SK-N-SH (cell line): ENCODE data around the gene GCDH. TPM values are rescaled to one million over a fixed set of nuclear protein-coding genes. Genes with fewer than 3 reads are reported as not detected.

Source experiments
- CTCF ChIA-PET: fragments of 300-600, 350-600 bp; formaldehyde crosslinking; extraction: SDS; loops from one replicate; lab custom pipeline; 2021; lab: Yijun Ruan, JAX
- POLR2A ChIA-PET: fragments of 350-600 bp; sonication (Branson Sonifier 250); formaldehyde crosslinking; extraction: SDS; loops from one replicate; lab custom pipeline; 2020; ENCODE audit warnings: antibody characterized with exemption, inconsistent platforms; lab: Yijun Ruan, JAX
- DNase-seq: peaks from one replicate; pipeline ENCODE4 v3.0.0; 2012
- H2AFZ ChIP-seq: fragments of 200-600 bp; sonication (generic); 2 replicates; pipeline ENCODE4 v1.8.1; 2016; ENCODE audit warnings: antibody characterized with exemption, mild to moderate bottlenecking, low read depth
- H3F3A ChIP-seq: fragments of 200-600 bp; sonication (generic); replicated peaks from 2 replicates; pipeline ENCODE3; 2016; ENCODE audit warnings: antibody characterized with exemption, mild to moderate bottlenecking; ENCODE audit not compliant: insufficient read depth
- H3K27ac ChIP-seq, 2 experiments: fragments of 200-500 bp in 1 of 2; fragments of 200-600 bp in 1 of 2; sonication (Bioruptor generic) in 1 of 2; sonication (generic), shearing (Covaris generic) in 1 of 2; 2 replicates each; pipeline versions ENCODE4 v1.5.1 to v1.6.1; 2014 to 2016; ENCODE audit warnings: low read depth in 2 of 2, inconsistent platforms in 1 of 2, low read length in 1 of 2, mild to moderate bottlenecking in 1 of 2, mixed read lengths in 1 of 2
- H3K27me3 ChIP-seq: fragments of 200-600 bp; sonication (generic), shearing (Covaris generic); 2 replicates; pipeline ENCODE4 v1.6.1; 2016; ENCODE audit warnings: mixed run types; ENCODE audit not compliant: insufficient read depth
- H3K36me3 ChIP-seq, 2 experiments: fragments of 200-500 bp in 1 of 2; fragments of 200-600 bp in 1 of 2; sonication (Bioruptor generic) in 1 of 2; sonication (generic) in 1 of 2; replicated peaks in 1 of 2; 2 replicates each; pipeline versions ENCODE3 to v1.5.1; 2014 to 2016; ENCODE audit warnings: low read length in 1 of 2, mild to moderate bottlenecking in 1 of 2; ENCODE audit not compliant: insufficient read depth in 2 of 2, control insufficient read depth in 1 of 2
- H3K4me1 ChIP-seq, 2 experiments: fragments of 200-500 bp in 1 of 2; fragments of 200-600 bp in 1 of 2; sonication (Bioruptor generic) in 1 of 2; sonication (generic), shearing (Covaris generic) in 1 of 2; 2 replicates each; pipeline versions ENCODE4 v1.5.1 to v1.6.1; 2014 to 2016; ENCODE audit warnings: low read depth in 1 of 2, low read length in 1 of 2, mixed run types in 1 of 2; ENCODE audit not compliant: insufficient read depth in 2 of 2, control insufficient read depth in 1 of 2
- H3K4me2 ChIP-seq: fragments of 200-600 bp; sonication (generic), shearing (Covaris generic); 2 replicates; pipeline ENCODE4 v1.6.1; 2017; ENCODE audit warnings: mixed run types
- H3K4me3 ChIP-seq, 2 experiments: fragments of 200-500 bp in 1 of 2; fragments of 200-600 bp in 1 of 2; sonication (Bioruptor generic) in 1 of 2; sonication (generic), shearing (Covaris generic) in 1 of 2; 2 replicates each; pipeline versions ENCODE4 v1.5.1 to v1.8.1; 2014 to 2016; ENCODE audit warnings: low read depth in 2 of 2, inconsistent platforms in 1 of 2, low read length in 1 of 2, mild to moderate bottlenecking in 1 of 2, mixed read lengths in 1 of 2, moderate library complexity in 1 of 2
- H3K79me2 ChIP-seq: fragments of 200-600 bp; sonication (generic); 2 replicates; pipeline ENCODE4 v1.8.1; 2017; ENCODE audit warnings: mild to moderate bottlenecking; ENCODE audit not compliant: insufficient read depth
- H3K9ac ChIP-seq: fragments of 200-600 bp; sonication (generic); 2 replicates; pipeline ENCODE4 v1.6.1; 2017; ENCODE audit warnings: mixed run types
- H3K9me2 ChIP-seq: fragments of 200-600 bp; sonication (generic); 2 replicates; pipeline ENCODE4 v1.6.1; 2017; ENCODE audit warnings: mixed run types
- H3K9me3 ChIP-seq: fragments of 200-600 bp; sonication (generic); 2 replicates; pipeline ENCODE4 v1.6.1; 2017; ENCODE audit warnings: mixed run types, mild to moderate bottlenecking, moderate library complexity
- H4K20me1 ChIP-seq: fragments of 200-600 bp; sonication (generic); 2 replicates; pipeline ENCODE4 v1.6.1; 2017; ENCODE audit warnings: mild to moderate bottlenecking, mixed run types; ENCODE audit not compliant: insufficient read depth
- CHD2 ChIP-seq: fragments of 150-350 bp; IDR thresholded peaks from 2 replicates; pipeline ENCODE4 v1.6.1; 2018; ENCODE audit warnings: low read length; ENCODE audit not compliant: partially characterized antibody
- ELF1 ChIP-seq: IDR thresholded peaks from 2 replicates; pipeline ENCODE4 v1.4.0; 2012
- EZH2phosphoT487 ChIP-seq: fragments of 200-600 bp; sonication (generic); IDR thresholded peaks from 2 replicates; pipeline ENCODE4 v1.6.1; 2017; ENCODE audit warnings: low read depth, mixed run types, mild to moderate bottlenecking, antibody characterized with exemption, moderate library complexity, borderline replicate concordance
- FOXJ3 ChIP-seq: sonication (generic); formaldehyde crosslinking; IDR thresholded peaks from 2 replicates; pipeline ENCODE4 v1.5.1; 2020; ENCODE audit warnings: mild to moderate bottlenecking, missing genetic modification reagents
- MEF2A ChIP-seq: IDR thresholded peaks from 2 replicates; pipeline ENCODE4 v1.4.0; 2012; ENCODE audit warnings: low read depth, borderline replicate concordance
- RAD21 ChIP-seq: IDR thresholded peaks from 2 replicates; pipeline ENCODE4 v1.6.1; 2012; ENCODE audit warnings: mild to moderate bottlenecking, low read length
- REST ChIP-seq: IDR thresholded peaks from 2 replicates; pipeline ENCODE4 v1.6.1; 2012; ENCODE audit warnings: mild to moderate bottlenecking, low read depth, low read length, moderate library complexity
- RFX5 ChIP-seq: IDR thresholded peaks from 2 replicates; pipeline ENCODE4 v1.6.1; 2012; ENCODE audit warnings: mild to moderate bottlenecking, improper control_type of control experiment, low read length
- RXRA ChIP-seq: IDR thresholded peaks from 2 replicates; pipeline ENCODE4 v1.4.0; 2012; ENCODE audit warnings: low read depth, mild to moderate bottlenecking, borderline replicate concordance
- SMC3 ChIP-seq: IDR thresholded peaks from 2 replicates; pipeline ENCODE4 v1.6.1; 2012; ENCODE audit warnings: low read depth, low read length, improper control_type of control experiment
- TAF1 ChIP-seq: IDR thresholded peaks from 2 replicates; pipeline ENCODE4 v1.6.1; 2012; ENCODE audit warnings: low read depth, mild to moderate bottlenecking, low read length, moderate library complexity, borderline replicate concordance
- USF1 ChIP-seq: IDR thresholded peaks from 2 replicates; pipeline ENCODE4 v1.4.0; 2012; ENCODE audit warnings: low read depth, borderline replicate concordance
- USF2 ChIP-seq: fragments of 150-350 bp; IDR thresholded peaks from 2 replicates; pipeline ENCODE4 v1.6.1; 2017; ENCODE audit warnings: antibody characterized with exemption, low read length, low read depth, borderline replicate concordance
- YY1 ChIP-seq: IDR thresholded peaks from 2 replicates; pipeline ENCODE4 v1.4.0; 2012; ENCODE audit warnings: low read depth, mild to moderate bottlenecking
- WGBS: methylation state at CpG from one replicate; pipeline ENCODE4 v1.1.6; 2017; ENCODE audit warnings: low lambda C conversion rate; 5-methylcytosine and 5-hydroxymethylcytosine counted together
- polyA plus RNA-seq, 3 experiments: library from polyadenylated mRNA; depleted of rRNA; stranded (reverse); fragments of >200 nt; gene quantifications; 2 replicates each; pipeline ENCODE4 v1.2.3, GENCODE V29; 2012

GCDH gene
- polyA plus RNA-seq, 1 of the 3 experiments (the other 2 are of a cell fraction): 29.4 TPM

- no peaks in the 10 kb centered on the region for H3K9me3 ChIP-seq
- no peaks in the 10 kb centered on the region for H3K9me2 ChIP-seq
- peaks cover 14% of the 10 kb centered on the region for H3F3A ChIP-seq
- peaks cover 16% of the 10 kb centered on the region for H4K20me1 ChIP-seq
- WGBS: 98% methylated on average over 10 of the region's 10 CpGs
- peaks cover 49% of the 10 kb centered on the region for H3K79me2 ChIP-seq
- no peak for DNase-seq
- POLR2A ChIA-PET: interaction anchor here (0.6 kb wide), 1 partner anchor 53 kb away, joined by 4 read pairs; no protein-coding TSS in a partner anchor
- no peak overlapping the region for H3K9ac ChIP-seq
- no peak overlapping the region for H2AFZ ChIP-seq
- H3K4me1 ChIP-seq: peaks cover 11 to 23% of the 10 kb centered on the region in 2 experiments; a peak in 3 of 4 replicates
- peaks cover 14 to 15% of the 10 kb centered on the region in 2 experiments for H3K36me3 ChIP-seq
- no peak overlapping the region for H3K4me3 ChIP-seq
- H3K27ac ChIP-seq: no peak overlapping the region
- no peak overlapping the region for H3K4me2 ChIP-seq
- TF ChIP-seq YY1: no peak
- CTCF ChIA-PET: interaction anchor here (2.0 kb wide), 1 partner anchor 31 kb away, joined by 9 read pairs; no protein-coding TSS in a partner anchor
- no peaks in the 10 kb centered on the region for H3K27me3 ChIP-seq
Measured at GRCh38 chr19:12935071-12935470, 44.1 kb downstream of the GCDH start.

GRCh38 chr19:12936582-12936981 lies 45.6 kb downstream of the GCDH start:
- WGBS: 91% methylated on average over 7 of the region's 7 CpGs
- peaks cover 19 to 33% of the 10 kb centered on the region in 2 experiments; a peak in 3 of 4 replicates for H3K4me1 ChIP-seq
- POLR2A ChIA-PET: interaction anchor here (1.8 to 3.3 kb wide), 3 partner anchors 17 to 46 kb away, joined by 8 to 16 read pairs (median 12); partner anchors contain the start of genes GCDH and SYCE2
- no peak overlapping the region for H3K9ac ChIP-seq
- CTCF ChIA-PET: no interaction called here
- no peak overlapping the region for H3K27ac ChIP-seq
- H3K9me3 ChIP-seq: no peaks in the 10 kb centered on the region
- DNase-seq: no peak
- H3K79me2 ChIP-seq: peaks cover 51% of the 10 kb centered on the region
- H3F3A ChIP-seq: peaks cover 29% of the 10 kb centered on the region
- H4K20me1 ChIP-seq: peaks cover 30% of the 10 kb centered on the region
- TF ChIP-seq YY1: no peak
- no peak for TF ChIP-seq FOXJ3 (CRISPR knock-in tag)
- TF ChIP-seq CHD2: no peak
- no peak for TF ChIP-seq SMC3
- no peak for TF ChIP-seq ELF1
- no peak for TF ChIP-seq RFX5
- H3K4me3 ChIP-seq: no peak overlapping the region
- H2AFZ ChIP-seq: no peak overlapping the region
- peaks cover 17 to 26% of the 10 kb centered on the region in 2 experiments for H3K36me3 ChIP-seq
- no peaks in the 10 kb centered on the region for H3K27me3 ChIP-seq
- no peaks in the 10 kb centered on the region for H3K9me2 ChIP-seq
- H3K4me2 ChIP-seq: no peak overlapping the region

GRCh38 chr19:12937093-12937926 lies 46.4 kb downstream of the GCDH start:
- Histone ChIP-seq H3K9me3 (no peaks in the 10 kb centered on the region), H3K79me2 (peaks cover 51% of the 10 kb centered on the region), H4K20me1 (peaks cover 31% of the 10 kb centered on the region), H3K4me1 (peaks cover 19 to 35% of the 10 kb centered on the region in 2 experiments; a peak in 3 of 4 replicates), H2AFZ (peak overlapping the region; percentile 73), H3K9me2 (no peaks in the 10 kb centered on the region), H3K4me3 (peak overlapping the region; percentile 53 to 64), H3K27ac (peak overlapping the region; percentile 30 to 83; a peak in 3 of 4 replicates), H3F3A (peaks cover 36% of the 10 kb centered on the region), H3K9ac (peak overlapping the region; percentile 51; the same call in 1 of the 2 replicates), H3K4me2 (peak overlapping the region; percentile 81), H3K27me3 (no peaks in the 10 kb centered on the region), H3K36me3 (peaks cover 17 to 33% of the 10 kb centered on the region in 2 experiments)
- ChIA-PET CTCF (interaction anchor here (0.8 to 1.8 kb wide), 4 partner anchors 12 to 103 kb away, joined by 3 to 9 read pairs (median 3); partner anchors contain the start of gene RTBDN), POLR2A (interaction anchor here (0.8 to 3.3 kb wide), 13 partner anchors 9 to 154 kb away, joined by 3 to 16 read pairs (median 5); partner anchors contain the start of genes DNASE2, GCDH, RAD23A and RTBDN)
- WGBS: 38% methylated on average over 22 of the region's 23 CpGs
- peak; percentile 52 for DNase-seq
- TF ChIP-seq RAD21 (no peak), RXRA (no peak), RFX5 (no peak), USF1 (peak; percentile 72; the same call in 1 of the 2 replicates), TAF1 (no peak), EZH2phosphoT487 (no peak), REST (no peak), MEF2A (no peak), USF2 (no peak)
